Fibroblast of lung (primary cell): Measurements from ENCODE around the gene KRT75. TPM values are rescaled to one million over a fixed set of nuclear protein-coding genes. Genes with fewer than 3 reads are reported as not detected.
"Not testable (repeated sequence)": the region's sequence is repeated elsewhere in the genome, so short reads cannot be mapped to it uniquely, and the experiment has no call there.

Source experiments
- DNase-seq, 2 donors: peaks; one replicate each; pipeline versions ENCODE4 v3.0.0 to v3.0.0-alpha.2; 2010; ENCODE audit warnings: low read depth in 2 of 2
- H2AFZ ChIP-seq: 2 replicates; pipeline ENCODE4 v1.5.1; 2012; ENCODE audit warnings: low read length, control low read depth, inconsistent platforms
- H3K27ac ChIP-seq: 2 replicates; pipeline ENCODE4 v1.5.1; 2011; ENCODE audit warnings: low read length, control low read depth; ENCODE audit not compliant: insufficient read depth
- H3K27me3 ChIP-seq: 2 replicates; pipeline ENCODE4 v1.5.1; 2011; ENCODE audit warnings: mild to moderate bottlenecking, low read length; ENCODE audit not compliant: control insufficient read depth, insufficient read depth
- H3K36me3 ChIP-seq: 2 replicates; pipeline ENCODE4 v1.5.1; 2011; ENCODE audit warnings: low read length; ENCODE audit not compliant: control insufficient read depth, insufficient read depth
- H3K4me1 ChIP-seq: 2 replicates; pipeline ENCODE4 v1.5.1; 2011; ENCODE audit warnings: low read length; ENCODE audit not compliant: control insufficient read depth, insufficient read depth; ENCODE audit errors: extremely low read depth
- H3K4me2 ChIP-seq: 2 replicates; pipeline ENCODE4 v1.5.1; 2011; ENCODE audit warnings: low read length, control low read depth; ENCODE audit not compliant: insufficient read depth; ENCODE audit errors: extremely low read depth
- H3K4me3 ChIP-seq, 4 experiments: fragments of 200-600 bp in 1 of 4; sonication (generic) in 1 of 4; replicated peaks in 1 of 4; 2 replicates each; pipeline ENCODE4 v1.5.1; 2011 to 2016; ENCODE audit warnings: low read length in 4 of 4, low read depth in 3 of 4, mild to moderate bottlenecking in 3 of 4, control low read depth in 2 of 4, inconsistent platforms in 1 of 4, mixed read lengths in 1 of 4; ENCODE audit not compliant: insufficient read depth in 1 of 4; ENCODE audit errors: control extremely low read depth in 1 of 4
- H3K79me2 ChIP-seq: 2 replicates; pipeline ENCODE4 v1.5.1; 2012; ENCODE audit warnings: mild to moderate bottlenecking, low read length, inconsistent platforms; ENCODE audit not compliant: control insufficient read depth, insufficient read depth
- H3K9ac ChIP-seq: 2 replicates; pipeline ENCODE4 v1.5.1; 2011; ENCODE audit warnings: mild to moderate bottlenecking, low read length, control low read depth; ENCODE audit not compliant: insufficient read depth
- H3K9me3 ChIP-seq: 2 replicates; pipeline ENCODE4 v1.5.1; 2012; ENCODE audit warnings: low read depth, low read length; ENCODE audit not compliant: control insufficient read depth, insufficient read depth
- H4K20me1 ChIP-seq: 2 replicates; pipeline ENCODE4 v1.5.1; 2011; ENCODE audit warnings: low read length; ENCODE audit not compliant: control insufficient read depth, insufficient read depth; ENCODE audit errors: extremely low read depth
- CTCF ChIP-seq, 2 donors: IDR thresholded peaks in 1 of 2; conservative IDR thresholded peaks in 1 of 2; 1 replicate in 1 of 2; 2 replicates in 1 of 2; pipeline ENCODE4 v1.5.1; 2011 to 2012; ENCODE audit warnings: low read length in 2 of 2, control low read depth in 1 of 2, inconsistent platforms in 1 of 2, low read depth in 1 of 2, mild to moderate bottlenecking in 1 of 2
- EZH2 ChIP-seq: IDR thresholded peaks from 2 replicates; pipeline ENCODE4 v1.5.1; 2012; ENCODE audit warnings: low read length, control low read depth, mild to moderate bottlenecking; ENCODE audit errors: missing control alignments
- polyA plus RNA-seq, 2 donors: library from polyadenylated mRNA; depleted of rRNA in 1 of 2; stranded (reverse) in 1 of 2; unstranded in 1 of 2; fragments of >200 nt; gene quantifications; 2 replicates each; pipeline ENCODE4 v1.2.1, GENCODE V29; 2011 to 2012; ENCODE audit warnings: missing spikeins in 1 of 2
- total RNA-seq: library from RNA; depleted of rRNA; stranded (reverse); fragments of >200 nt; gene quantifications from 2 replicates; pipeline ENCODE4 v1.2.1, GENCODE V29; 2014

KRT75 gene
- total and polyA plus RNA-seq, 2 donors (not counting 1 experiment from before 2014, with no cell fraction given), result not detected

- Histone ChIP-seq H3K4me3 (no peak overlapping the region), H3K9ac (no peak overlapping the region), H3K9me3 (no peaks in the 10 kb centered on the region), H3K27me3 (no peaks in the 10 kb centered on the region), H2AFZ (no peak overlapping the region), H3K36me3 (no peaks in the 10 kb centered on the region), H3K79me2 (no peaks in the 10 kb centered on the region), H3K27ac (no peak overlapping the region), H3K4me1 (peaks cover 4% of the 10 kb centered on the region), H4K20me1 (no peaks in the 10 kb centered on the region), H3K4me2 (no peak overlapping the region)
- no peak for TF ChIP-seq EZH2
- TF ChIP-seq CTCF (conservative IDR thresholded peaks at IDR 0.05 in 1 of 2, IDR thresholded peaks at IDR 0.05 in 1 of 2; ENCODE audit: low read depth in 1 of 2, low read length in 2 of 2), result no peak
- DNase-seq, result no peak
These were observed 21.0 kb downstream of the KRT75 start for GRCh38 chr12:52413202-52413601.

- H3K27ac ChIP-seq, result no peak overlapping the region
- TF ChIP-seq CTCF (conservative IDR thresholded peaks at IDR 0.05 in 1 of 2, IDR thresholded peaks at IDR 0.05 in 1 of 2; ENCODE audit: low read depth in 1 of 2, low read length in 2 of 2) (no peak), EZH2 (no peak)
- H3K4me1 ChIP-seq, result peaks cover 4% of the 10 kb centered on the region
These were observed 22.4 kb downstream of the KRT75 start for GRCh38 chr12:52411815-52412214.

GRCh38 chr12:52410589-52411248, 23.5 kb downstream of the KRT75 start:
- not testable (repeated sequence) for H3K9me3 ChIP-seq, H3K4me3 ChIP-seq, H3K9ac ChIP-seq, H3K79me2 ChIP-seq, H4K20me1 ChIP-seq, H3K27me3 ChIP-seq, DNase-seq, H3K4me2 ChIP-seq, H3K36me3 ChIP-seq, H3K27ac ChIP-seq, H2AFZ ChIP-seq, H3K4me1 ChIP-seq

More at GRCh38 chr12:52411815-52412214, 22.4 kb downstream of the KRT75 start:
- Histone ChIP-seq H3K9me3 (no peaks in the 10 kb centered on the region), H3K36me3 (no peaks in the 10 kb centered on the region), H4K20me1 (no peaks in the 10 kb centered on the region), H2AFZ (no peak overlapping the region), H3K9ac (no peak overlapping the region), H3K79me2 (no peaks in the 10 kb centered on the region), H3K27me3 (no peaks in the 10 kb centered on the region), H3K4me2 (no peak overlapping the region), H3K4me3 (no peak overlapping the region)
- no peak for DNase-seq
